HepG2 (cell line): ENCODE data around the gene CSF3R. TPM values are rescaled to one million over a fixed set of nuclear protein-coding genes. Genes with fewer than 3 reads are reported as not detected.

ENCODE experiments used
- FOXO4 ChIP-seq: sonication (generic); formaldehyde crosslinking; conservative IDR thresholded peaks from 2 replicates; pipeline ENCODE4 v1.8.1; 2023; ENCODE audit warnings: missing genetic modification reagents
- HMGXB3 ChIP-seq: sonication (generic); formaldehyde crosslinking; IDR thresholded peaks from 2 replicates; pipeline ENCODE4 v1.4.0; 2020; ENCODE audit warnings: missing genetic modification reagents, borderline replicate concordance
- HNF1B ChIP-seq: sonication (generic); formaldehyde crosslinking; IDR thresholded peaks from 2 replicates; pipeline ENCODE4 v1.5.1; 2020; ENCODE audit warnings: mild to moderate bottlenecking, moderate library complexity, missing genetic modification reagents
- LBX2 ChIP-seq: sonication (generic); formaldehyde crosslinking; IDR thresholded peaks from 2 replicates; pipeline ENCODE4 v1.5.0; 2020; ENCODE audit warnings: missing genetic modification reagents, mild to moderate bottlenecking, borderline replicate concordance
- MTA1 ChIP-seq: sonication (generic); formaldehyde crosslinking; IDR thresholded peaks from 2 replicates; pipeline ENCODE4 v1.4.0; 2020; ENCODE audit warnings: missing genetic modification reagents, mild to moderate bottlenecking, borderline replicate concordance
- PRDM15 ChIP-seq: sonication (generic); formaldehyde crosslinking; IDR thresholded peaks from 2 replicates; pipeline ENCODE4 v1.4.0; 2020; ENCODE audit warnings: missing genetic modification reagents
- RBFOX2 ChIP-seq: fragments of 200-400 bp; formaldehyde crosslinking; IDR thresholded peaks from 2 replicates; pipeline ENCODE4 v1.6.1; 2017; ENCODE audit warnings: low read depth, mild to moderate bottlenecking, low read length
- SAFB2 ChIP-seq: sonication (generic); formaldehyde crosslinking; IDR thresholded peaks from 2 replicates; pipeline ENCODE4 v1.5.1; 2020; ENCODE audit warnings: missing genetic modification reagents, low read depth, mild to moderate bottlenecking, borderline replicate concordance
- SETDB1 ChIP-seq: sonication (generic); formaldehyde crosslinking; IDR thresholded peaks from 2 replicates; pipeline ENCODE4 v1.5.1; 2020; ENCODE audit warnings: missing genetic modification reagents, mild to moderate bottlenecking, borderline replicate concordance
- SP4 ChIP-seq: sonication (generic); formaldehyde crosslinking; IDR thresholded peaks from 2 replicates; pipeline ENCODE4 v1.8.1; 2023; ENCODE audit warnings: mild to moderate bottlenecking, missing genetic modification reagents
- STAG1 ChIP-seq: sonication (generic); formaldehyde crosslinking; IDR thresholded peaks from 2 replicates; pipeline ENCODE4 v1.4.0; 2020; ENCODE audit warnings: missing genetic modification reagents
- ZBTB7B ChIP-seq: sonication (generic); formaldehyde crosslinking; IDR thresholded peaks from 2 replicates; pipeline ENCODE4 v1.4.0; 2020; ENCODE audit warnings: missing genetic modification reagents
- ZFY ChIP-seq: sonication (generic); formaldehyde crosslinking; IDR thresholded peaks from 2 replicates; pipeline ENCODE4 v1.4.0; 2020; ENCODE audit warnings: missing genetic modification reagents
- ZNF629 ChIP-seq: sonication (generic); formaldehyde crosslinking; conservative IDR thresholded peaks from 2 replicates; pipeline ENCODE4 v1.5.0; 2020; ENCODE audit warnings: missing genetic modification reagents
- ZNF660 ChIP-seq: sonication (generic); formaldehyde crosslinking; IDR thresholded peaks from 2 replicates; pipeline ENCODE4 v1.5.1; 2020; ENCODE audit warnings: mild to moderate bottlenecking, low read depth, missing genetic modification reagents, borderline replicate concordance
- ZZZ3 ChIP-seq: sonication (generic); formaldehyde crosslinking; IDR thresholded peaks from 2 replicates; pipeline ENCODE4 v1.4.0; 2020; ENCODE audit warnings: missing genetic modification reagents, mild to moderate bottlenecking, borderline replicate concordance
- polyA plus RNA-seq, 8 experiments: library from polyadenylated mRNA; depleted of rRNA in 3 of 8; stranded (reverse) in 7 of 8; unstranded in 1 of 8; fragments of >200 nt; fragmentation: Illumina TruSeq in 4 of 8; extraction: Trizol in 4 of 8; gene quantifications; 2 replicates each; pipeline versions ENCODE4 v1.2.1 to v1.2.3, GENCODE V29; 2011 to 2016; ENCODE audit warnings: low read depth in 4 of 8, missing spikeins in 1 of 8, mixed read lengths in 1 of 8; ENCODE audit not compliant: insufficient read depth in 1 of 8
- total RNA-seq, 5 experiments: library from RNA; depleted of rRNA; stranded (reverse); fragments of >200 nt; fragmentation: Illumina TruSeq; extraction: Trizol; gene quantifications; 2 replicates each; pipeline ENCODE4 v1.2.3, GENCODE V29; 2016; ENCODE audit warnings: low read depth in 1 of 5

CSF3R gene
- total and polyA plus RNA-seq, 2 of the 13 experiments (the other 11 are each of a cell fraction or from before 2014, with no cell fraction given) = 11.9 to 28.8 TPM

DNA sequence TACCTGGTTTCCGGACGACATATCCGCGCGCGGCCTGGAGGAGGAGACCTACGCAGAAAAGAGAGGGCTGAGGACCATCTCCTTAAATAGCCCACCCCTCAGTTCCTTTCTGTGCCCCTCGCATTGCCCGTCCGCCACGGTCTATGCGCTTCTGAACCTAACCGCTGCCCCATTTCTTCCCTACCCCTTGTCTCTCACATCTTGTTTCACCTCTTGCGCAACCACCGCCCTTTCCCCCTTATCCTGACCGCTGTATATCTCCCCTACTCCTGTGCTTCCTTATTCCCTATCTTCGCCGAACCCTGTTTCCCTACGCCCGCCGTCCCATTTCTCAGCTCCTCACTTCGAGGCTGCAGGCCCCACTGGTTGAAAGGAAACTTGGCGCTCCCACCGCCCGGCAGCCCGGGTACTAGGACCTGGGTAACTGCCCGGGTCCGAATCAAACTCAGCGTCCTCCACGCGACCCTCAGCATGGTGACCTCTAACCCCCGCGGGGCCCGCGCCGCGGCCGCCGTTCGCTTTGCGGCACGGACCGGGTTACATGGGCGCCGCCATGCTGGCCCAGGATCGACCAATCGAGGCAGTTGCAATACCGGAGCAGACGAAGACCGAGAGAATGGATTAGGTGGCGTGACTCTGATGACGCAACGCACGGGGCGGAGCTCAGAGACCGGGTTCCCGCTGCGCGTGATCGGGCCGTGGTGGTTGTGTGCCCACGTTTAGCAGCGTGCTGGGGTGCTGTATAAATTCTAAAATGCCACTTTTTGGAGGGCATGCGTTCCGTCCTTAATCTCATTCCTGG, 18.7 kb downstream of the CSF3R start, which contains the start of gene MRPS15 (continued):
- TF ChIP-seq SAFB2 (CRISPR knock-in tag) = peak; percentile 96
- peak; percentile 74; the same call in 1 of the 2 replicates for TF ChIP-seq ZBTB7B (CRISPR knock-in tag)
- TF ChIP-seq LBX2 (CRISPR knock-in tag) = peak; percentile 72; the same call in 1 of the 2 replicates
- TF ChIP-seq HMGXB3 (CRISPR knock-in tag) = peak; percentile 94
- peak; percentile 79 for TF ChIP-seq HNF1B
- TF ChIP-seq FOXO4 (CRISPR knock-in tag) = no peak
- no peak for TF ChIP-seq SETDB1 (CRISPR knock-in tag)
- TF ChIP-seq ZNF660 (CRISPR knock-in tag) = no peak
- peak; percentile 98 for TF ChIP-seq ZNF629 (CRISPR knock-in tag)
- peak; percentile 97 for TF ChIP-seq ZFY (CRISPR knock-in tag)
- TF ChIP-seq ZZZ3 (CRISPR knock-in tag) = 0 out of 2 replicates have a peak, but pooled peaks have one; percentile 35
- peak; percentile 91 for TF ChIP-seq SP4 (CRISPR knock-in tag)
- peak; percentile 89 for TF ChIP-seq RBFOX2
- peak; percentile 37; the same call in 1 of the 2 replicates for TF ChIP-seq PRDM15 (CRISPR knock-in tag)
- no peak for TF ChIP-seq MTA1 (CRISPR knock-in tag)
- TF ChIP-seq STAG1 = no peak
